Rectal smooth muscle tissue (tissue), 1 donor: ENCODE data around the gene EFNA3.

Experiments
- H3K27ac ChIP-seq: one replicate; pipeline ENCODE4 v1.7.0; 2013; ENCODE audit warnings: low read depth, low read length, inconsistent platforms
- H3K27me3 ChIP-seq: one replicate; pipeline ENCODE4 v1.7.0; 2013; ENCODE audit warnings: low read length; ENCODE audit not compliant: control insufficient read depth, insufficient read depth
- H3K36me3 ChIP-seq: one replicate; pipeline ENCODE4 v1.7.0; 2013; ENCODE audit warnings: low read length; ENCODE audit not compliant: control insufficient read depth, insufficient read depth
- H3K4me1 ChIP-seq: one replicate; pipeline ENCODE4 v1.7.0; 2013; ENCODE audit warnings: low read length; ENCODE audit not compliant: control insufficient read depth, insufficient read depth
- H3K4me3 ChIP-seq: one replicate; pipeline ENCODE4 v1.7.0; 2013; ENCODE audit warnings: low read length
- H3K9ac ChIP-seq: one replicate; pipeline ENCODE4 v1.7.0; 2013; ENCODE audit warnings: low read length

EFNA3 gene

DNA sequence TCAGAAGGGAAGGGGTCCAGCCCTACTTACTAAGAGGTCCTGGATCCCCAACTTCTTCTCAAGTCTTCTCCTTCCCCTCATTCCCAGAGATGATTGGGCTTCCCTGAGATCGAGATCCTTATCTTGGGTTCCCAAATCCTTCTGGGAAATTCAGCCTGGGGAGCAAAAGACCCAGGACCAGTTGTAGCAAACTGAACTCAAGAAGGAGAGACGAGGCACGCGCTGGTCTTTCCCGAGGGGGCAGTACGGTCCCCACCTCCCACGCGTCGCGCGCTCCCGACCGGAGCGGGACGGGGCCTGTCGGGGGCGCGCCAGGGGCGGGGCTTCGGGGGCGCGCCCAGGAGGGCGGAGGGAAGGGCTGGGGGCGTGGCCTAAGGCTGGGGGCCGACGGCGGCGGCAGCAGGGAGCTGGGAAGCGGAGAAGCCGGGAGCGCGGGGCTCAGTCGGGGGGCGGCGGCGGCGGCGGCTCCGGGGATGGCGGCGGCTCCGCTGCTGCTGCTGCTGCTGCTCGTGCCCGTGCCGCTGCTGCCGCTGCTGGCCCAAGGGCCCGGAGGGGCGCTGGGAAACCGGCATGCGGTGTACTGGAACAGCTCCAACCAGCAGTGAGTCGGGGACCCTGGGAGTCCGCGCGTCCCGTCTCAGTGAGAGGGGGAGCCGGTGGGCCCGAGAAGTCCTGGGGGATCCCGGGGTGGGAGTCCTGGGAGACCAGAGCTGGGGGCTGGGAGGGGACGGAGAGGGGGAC, at the start of gene EFNA3:
Gene EFNA3 (plus strand): TSS at position 369 of the 741 bp plus-strand sequence. CDS start 105 bp downstream, at position 474.
- Histone ChIP-seq H3K4me1 (peaks cover 10% of the 10 kb centered on the region), H3K9ac (peak within 1 kb of the TSS; percentile 2)

DNA sequence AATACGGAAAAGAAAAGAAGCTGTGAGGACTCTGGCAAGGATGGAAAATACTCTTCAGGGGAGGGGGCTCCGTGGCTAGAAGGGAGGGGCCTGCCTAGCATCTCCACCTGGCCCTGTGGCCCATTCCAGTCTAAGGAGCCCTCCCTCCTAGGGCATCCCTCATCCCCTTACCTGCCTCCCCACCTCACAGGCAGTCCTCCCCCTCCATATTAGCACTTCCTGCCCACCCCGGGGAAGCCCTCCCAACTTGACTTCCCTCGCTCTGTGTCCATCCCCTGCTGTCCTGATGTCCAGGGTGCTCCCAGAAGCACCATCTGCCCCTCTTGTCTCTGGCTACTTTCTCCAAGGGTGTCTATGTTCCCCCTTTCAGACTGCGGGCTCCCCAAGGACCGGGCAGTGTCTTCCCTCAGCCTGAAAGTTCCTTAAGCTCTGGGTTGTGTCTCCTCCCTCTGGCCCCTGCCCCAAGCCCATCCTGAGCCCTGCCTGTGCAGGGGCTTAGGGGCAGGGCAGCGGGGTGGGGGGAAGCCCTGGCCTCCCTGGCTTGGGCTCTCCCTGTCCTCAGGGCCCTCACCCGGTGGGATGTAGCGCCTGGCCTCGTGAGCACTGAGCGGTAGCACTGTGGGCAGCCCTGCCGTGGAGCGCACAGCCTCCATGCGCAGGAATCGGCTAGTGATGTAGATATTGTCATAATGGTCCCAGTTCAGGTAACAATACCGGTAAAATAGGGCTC, 49.0 kb upstream of the EFNA3 start:
- Histone ChIP-seq H3K4me1 (no peaks in the 10 kb centered on the region), H3K9ac (no peak overlapping the region), H3K36me3 (no peaks in the 10 kb centered on the region), H3K27me3 (no peaks in the 10 kb centered on the region), H3K4me3 (no peak overlapping the region), H3K27ac (no peak overlapping the region)

More for the DNA sequence above, at the start of gene EFNA3:
- Histone ChIP-seq H3K27me3 (peaks cover 27% of the 10 kb centered on the region), H3K36me3 (no peaks in the 10 kb centered on the region), H3K27ac (no peak within 1 kb of the TSS), H3K4me3 (peak within 1 kb of the TSS; percentile 40)

- H3K4me1 ChIP-seq, result no peaks in the 10 kb centered on the region
- H3K36me3 ChIP-seq, result no peaks in the 10 kb centered on the region
- H3K9ac ChIP-seq, result no peak overlapping the region
- H3K4me3 ChIP-seq, result no peak overlapping the region
- H3K27me3 ChIP-seq, result no peaks in the 10 kb centered on the region
- no peak overlapping the region for H3K27ac ChIP-seq
Observed at GRCh38 chr1:155030243-155030795, 48.3 kb upstream of the EFNA3 start.

DNA sequence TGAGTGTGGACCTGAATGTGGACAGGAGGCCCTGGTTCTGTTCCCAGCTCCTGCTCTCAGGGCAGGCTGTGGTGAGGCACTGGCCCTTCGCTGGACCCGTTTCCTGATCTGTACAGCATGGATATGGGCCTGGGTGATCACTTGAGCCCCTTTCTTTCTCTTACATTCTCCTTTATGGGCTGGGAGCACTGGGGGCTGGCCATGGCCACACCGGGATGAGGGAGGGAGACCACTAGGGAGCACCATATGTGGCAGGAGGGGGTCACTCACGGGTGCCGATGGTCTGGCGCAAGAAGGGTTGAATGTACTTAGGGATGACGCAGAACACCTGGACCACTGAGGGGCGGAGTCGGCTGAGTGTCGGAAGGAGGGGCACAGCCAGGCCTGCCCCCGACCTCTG, 47.7 kb upstream of the EFNA3 start:
- Histone ChIP-seq H3K36me3 (no peaks in the 10 kb centered on the region), H3K4me1 (no peaks in the 10 kb centered on the region), H3K27ac (no peak overlapping the region), H3K27me3 (no peaks in the 10 kb centered on the region), H3K4me3 (no peak overlapping the region), H3K9ac (no peak overlapping the region)

GRCh38 chr1:155032886-155033285, 45.8 kb upstream of the EFNA3 start:
- H3K36me3 ChIP-seq, result no peaks in the 10 kb centered on the region
- no peak overlapping the region for H3K4me3 ChIP-seq
- H3K4me1 ChIP-seq, result no peaks in the 10 kb centered on the region
- no peaks in the 10 kb centered on the region for H3K27me3 ChIP-seq
- H3K27ac ChIP-seq, result no peak overlapping the region
- H3K9ac ChIP-seq, result no peak overlapping the region

GRCh38 chr1:155033524-155033923, 45.1 kb upstream of the EFNA3 start, which contains the start of the genes DCST1 and DCST2:
Gene DCST1, plus strand, starts transcription at chr1:155033824. Its CDS starts 213 bp downstream, at chr1:155034037.
Gene DCST2, minus strand, starts transcription at chr1:155033781. Its CDS starts 80 bp downstream, at chr1:155033701.
- Histone ChIP-seq H3K36me3 (no peaks in the 10 kb centered on the region), H3K27ac (no peak within 1 kb of the TSS), H3K9ac (no peak within 1 kb of the TSS), H3K4me3 (no peak within 1 kb of the TSS), H3K27me3 (no peaks in the 10 kb centered on the region), H3K4me1 (no peaks in the 10 kb centered on the region)

DNA sequence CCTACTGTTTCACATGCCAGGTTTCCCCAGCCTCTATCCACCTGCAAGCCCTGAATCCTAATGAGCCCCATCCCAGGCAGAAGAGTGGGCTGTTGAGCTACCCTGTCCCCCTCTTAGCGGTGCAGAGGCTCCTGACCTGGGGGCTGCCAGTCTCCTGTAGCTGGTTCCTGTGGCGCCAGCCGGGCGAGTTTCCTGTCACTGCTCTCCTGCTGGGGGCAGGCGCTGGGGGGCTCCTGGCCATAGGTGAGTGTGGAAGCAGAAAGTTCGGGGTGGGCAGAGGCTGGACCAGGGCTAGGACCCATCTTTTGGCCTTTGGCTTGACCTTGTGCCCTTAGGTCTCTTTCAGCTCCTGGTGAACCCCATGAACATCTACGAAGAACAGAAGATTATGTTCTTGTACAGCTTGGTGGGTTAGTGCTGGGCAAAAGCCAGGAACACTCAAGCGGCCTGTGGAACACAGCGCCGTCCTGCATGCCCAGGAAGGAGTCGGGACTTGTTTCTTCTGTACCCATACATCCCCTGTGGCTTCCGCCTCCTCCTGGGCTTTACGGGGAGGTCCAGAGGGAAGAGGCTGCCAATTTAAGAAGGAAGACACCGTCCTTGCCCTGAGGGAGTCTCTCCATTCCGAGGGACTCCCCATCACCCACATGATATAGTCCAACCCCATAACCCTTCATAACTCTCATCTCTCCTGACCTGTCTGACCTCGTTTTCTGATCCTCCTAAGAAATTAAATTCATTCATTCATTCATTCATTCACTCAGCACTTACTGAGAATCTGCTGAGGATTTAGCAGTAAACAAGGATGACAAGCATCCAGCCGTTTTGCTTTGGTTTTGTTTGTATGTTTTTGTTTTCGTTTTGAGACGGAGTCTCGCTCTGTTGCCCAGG, 44.1 kb upstream of the EFNA3 start:
- no peak overlapping the region for H3K9ac ChIP-seq
- H3K4me1 ChIP-seq, result no peaks in the 10 kb centered on the region
- no peaks in the 10 kb centered on the region for H3K27me3 ChIP-seq
- H3K4me3 ChIP-seq, result no peak overlapping the region
- H3K36me3 ChIP-seq, result no peaks in the 10 kb centered on the region
- no peak overlapping the region for H3K27ac ChIP-seq

- Histone ChIP-seq H3K27me3 (no peaks in the 10 kb centered on the region), H3K9ac (no peak overlapping the region), H3K4me3 (no peak overlapping the region), H3K27ac (no peak overlapping the region), H3K36me3 (no peaks in the 10 kb centered on the region), H3K4me1 (no peaks in the 10 kb centered on the region)
Observed at GRCh38 chr1:155035936-155036335, 42.7 kb upstream of the EFNA3 start.

GRCh38 chr1:155037043-155037442, 41.6 kb upstream of the EFNA3 start:
- H3K27me3 ChIP-seq, result no peaks in the 10 kb centered on the region
- no peaks in the 10 kb centered on the region for H3K4me1 ChIP-seq
- no peaks in the 10 kb centered on the region for H3K36me3 ChIP-seq
- H3K9ac ChIP-seq, result no peak overlapping the region
- no peak overlapping the region for H3K4me3 ChIP-seq
- H3K27ac ChIP-seq, result no peak overlapping the region

DNA sequence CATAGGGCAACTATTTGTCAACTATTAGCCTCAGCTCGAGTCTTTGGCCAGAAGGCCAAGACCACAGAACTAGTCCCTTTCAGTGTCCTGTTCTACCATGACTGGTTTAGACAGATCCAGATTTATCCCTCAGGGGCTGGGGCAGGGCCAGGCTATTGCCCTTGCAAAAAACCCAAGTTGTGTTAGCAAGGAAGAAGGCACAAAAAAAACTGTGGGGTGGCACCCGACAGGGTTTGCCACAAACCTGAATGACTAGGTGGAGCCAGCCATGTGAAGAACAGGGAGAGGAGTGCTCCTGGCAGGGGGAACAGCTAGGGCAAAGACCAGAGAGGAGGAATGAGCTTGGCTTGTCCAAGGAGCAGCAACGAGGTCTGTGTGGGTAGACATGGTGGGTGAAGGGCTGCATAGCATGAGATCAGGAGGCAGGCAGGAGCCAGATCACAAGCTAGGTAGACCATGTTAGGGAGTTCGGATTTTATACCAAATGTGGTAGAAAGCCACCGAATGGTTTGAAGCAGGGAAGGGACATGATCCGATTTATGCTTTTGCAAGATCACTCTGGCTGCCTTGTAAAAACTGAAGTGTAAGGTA, 40.7 kb upstream of the EFNA3 start:
- no peak overlapping the region for H3K9ac ChIP-seq
- H3K36me3 ChIP-seq, result no peaks in the 10 kb centered on the region
- no peak overlapping the region for H3K4me3 ChIP-seq
- H3K4me1 ChIP-seq, result no peaks in the 10 kb centered on the region
- no peak overlapping the region for H3K27ac ChIP-seq
- H3K27me3 ChIP-seq, result no peaks in the 10 kb centered on the region

DNA sequence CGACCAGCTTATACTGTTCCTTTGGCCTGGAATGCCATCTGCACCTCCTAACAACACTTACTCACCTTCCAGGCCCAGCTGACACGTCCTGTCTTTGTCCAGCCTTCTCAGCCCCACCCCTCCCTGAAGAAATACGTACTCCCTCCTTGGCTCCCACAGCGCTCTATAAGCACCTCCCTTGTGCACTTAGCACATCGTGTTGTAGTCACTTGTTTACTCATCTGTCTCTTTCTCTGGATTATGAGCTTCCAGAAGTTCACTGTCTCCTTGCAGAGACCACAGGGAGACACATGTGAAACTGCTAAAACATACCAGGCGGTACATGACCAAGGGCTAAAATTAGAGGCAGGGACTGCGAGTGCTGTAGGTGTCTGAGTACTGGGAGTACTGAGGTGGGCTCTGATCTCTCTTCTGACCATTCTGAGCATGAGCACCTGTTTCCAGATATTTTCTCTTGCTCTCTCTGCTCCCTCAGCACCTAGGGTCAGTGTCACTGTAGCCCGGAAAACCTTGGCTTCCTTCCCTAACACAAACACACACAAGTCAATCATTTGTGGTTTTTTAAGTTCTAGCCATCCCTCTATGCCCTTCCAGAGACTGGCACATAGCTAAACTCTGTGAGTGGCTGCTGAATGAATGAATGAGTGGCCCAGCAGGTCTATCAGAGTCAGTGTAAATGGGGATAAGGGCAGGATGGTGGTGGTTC, 39.9 kb upstream of the EFNA3 start:
- H3K36me3 ChIP-seq, result no peaks in the 10 kb centered on the region
- no peaks in the 10 kb centered on the region for H3K4me1 ChIP-seq
- H3K27me3 ChIP-seq, result no peaks in the 10 kb centered on the region
- no peak overlapping the region for H3K27ac ChIP-seq
- no peak overlapping the region for H3K9ac ChIP-seq
- no peak overlapping the region for H3K4me3 ChIP-seq
